GM19023 (cell line): Measurements from ENCODE around the gene CAMKMT.
"Not testable (repeated sequence)": the region's sequence is repeated elsewhere in the genome, so short reads cannot be mapped to it uniquely, and the experiment has no call there.

ENCODE experiments used
- ATAC-seq: cut with Tn5 transposase; IDR thresholded peaks from one replicate; pipeline ENCODE4 v1.9.1; 2021; ENCODE audit warnings: mild to moderate bottlenecking, moderate library complexity; ENCODE audit not compliant: unreplicated experiment

The CAMKMT gene

GRCh38 chr2:44358503-44358902 is 3.2 kb upstream of the CAMKMT start:
- ATAC-seq = no peak

GRCh38 chr2:44360749-44361329 is 908 bp upstream of the CAMKMT start:
- ATAC-seq = peak; percentile 16

- ATAC-seq = peak; percentile 27
Observed at GRCh38 chr2:44362207-44363015, 664 bp downstream of the CAMKMT start.

- ATAC-seq = no peak
Observed at GRCh38 chr2:44364604-44365003, 2.9 kb downstream of the CAMKMT start.

GRCh38 chr2:44367591-44367990 is 5.8 kb downstream of the CAMKMT start:
- no peak for ATAC-seq

- ATAC-seq = no peak
Observed at GRCh38 chr2:44369392-44369791, 7.6 kb downstream of the CAMKMT start.

GRCh38 chr2:44371445-44371844 is 9.7 kb downstream of the CAMKMT start:
- no peak for ATAC-seq

GRCh38 chr2:44372246-44372645 is 10.5 kb downstream of the CAMKMT start:
- ATAC-seq = no peak

- ATAC-seq = no peak
Observed at GRCh38 chr2:44377486-44377885, 15.7 kb downstream of the CAMKMT start.

- not testable (repeated sequence) for ATAC-seq
Observed at GRCh38 chr2:44385226-44385625, 23.5 kb downstream of the CAMKMT start.

- no peak for ATAC-seq
Observed at GRCh38 chr2:44388877-44389276, 27.1 kb downstream of the CAMKMT start.

GRCh38 chr2:44389895-44390294 is 28.1 kb downstream of the CAMKMT start:
- no peak for ATAC-seq

- ATAC-seq = no peak
Observed at GRCh38 chr2:44392338-44392943, 30.7 kb downstream of the CAMKMT start.

GRCh38 chr2:44397447-44398175 is 35.9 kb downstream of the CAMKMT start:
- no peak for ATAC-seq

GRCh38 chr2:44398243-44398897 is 36.6 kb downstream of the CAMKMT start:
- ATAC-seq = no peak

- no peak for ATAC-seq
Observed at GRCh38 chr2:44420725-44421124, 59.0 kb downstream of the CAMKMT start.

GRCh38 chr2:44424211-44424610 is 62.5 kb downstream of the CAMKMT start:
- ATAC-seq = no peak

GRCh38 chr2:44429034-44429433 is 67.3 kb downstream of the CAMKMT start:
- ATAC-seq = no peak

GRCh38 chr2:44430342-44430741 is 68.6 kb downstream of the CAMKMT start:
- no peak for ATAC-seq

GRCh38 chr2:44433895-44434294 is 72.1 kb downstream of the CAMKMT start:
- no peak for ATAC-seq

- ATAC-seq = no peak
Observed at GRCh38 chr2:44441200-44441599, 79.5 kb downstream of the CAMKMT start.
